Suprapubic skin (tissue), 4 donors: Measurements from ENCODE around the gene SCFD1. TPM values are rescaled to one million over a fixed set of nuclear protein-coding genes. Genes with fewer than 3 reads are reported as not detected.
"Not testable (repeated sequence)": the region's sequence is repeated elsewhere in the genome, so short reads cannot be mapped to it uniquely, and the experiment has no call there.

Experiments
- DNase-seq, 2 donors: peaks; one replicate each; pipeline ENCODE4 v3.0.0-alpha.2; 2019; ENCODE audit warnings: low spot score in 2 of 2
- H3K27ac ChIP-seq: fragments of 200-600 bp; sonication (generic); one replicate; pipeline ENCODE4 v1.5.1; 2019
- H3K27me3 ChIP-seq: fragments of 200-600 bp; sonication (generic); one replicate; pipeline ENCODE4 v1.5.1; 2019
- H3K36me3 ChIP-seq: fragments of 200-600 bp; sonication (generic); one replicate; pipeline ENCODE4 v1.5.1; 2019
- H3K4me1 ChIP-seq: fragments of 200-600 bp; sonication (generic); one replicate; pipeline ENCODE4 v1.5.1; 2019
- H3K4me3 ChIP-seq: fragments of 200-600 bp; sonication (generic); one replicate; pipeline ENCODE4 v1.5.1; 2019; ENCODE audit warnings: mild to moderate bottlenecking
- H3K9me3 ChIP-seq: fragments of 200-600 bp; sonication (generic); one replicate; pipeline ENCODE4 v1.5.1; 2019
- CTCF ChIP-seq, 2 donors: fragments of 200-600 bp in 1 of 2; fragments of 450-650 bp in 1 of 2; sonication (generic) in 1 of 2; IDR thresholded peaks; one replicate each; pipeline ENCODE4 v1.5.1; 2016 to 2019; ENCODE audit warnings: antibody characterized with exemption in 2 of 2, mild to moderate bottlenecking in 1 of 2, moderate library complexity in 1 of 2
- EP300 ChIP-seq: sonication (generic); formaldehyde crosslinking; IDR thresholded peaks from one replicate; pipeline ENCODE4 v1.6.1; 2017; ENCODE audit warnings: antibody characterized with exemption
- POLR2A ChIP-seq, 2 donors: fragments of 450-650 bp; IDR thresholded peaks; one replicate each; pipeline ENCODE4 v1.6.1; 2017; ENCODE audit warnings: antibody characterized with exemption in 2 of 2, mild to moderate bottlenecking in 2 of 2, moderate library complexity in 2 of 2
- POLR2AphosphoS5 ChIP-seq, 3 donors: sonication (generic); formaldehyde crosslinking; IDR thresholded peaks; one replicate each; pipeline ENCODE4 v1.6.1; 2017; ENCODE audit warnings: antibody characterized with exemption in 3 of 3
- WGBS: methylation state at CpG from one replicate; pipeline ENCODE4 v1.1.5; 2018; 5-methylcytosine and 5-hydroxymethylcytosine counted together
- total RNA-seq, 4 donors: library from RNA; depleted of rRNA; stranded (reverse); fragments of >200 nt; gene quantifications; one replicate each; pipeline ENCODE4 v1.1.0, GENCODE V29; 2016

Gene SCFD1
- total RNA-seq, 4 donors from 2014 or later = 26.4 to 84.2 (median 49.9) TPM

- 59% methylated on average over 1 of the region's 1 CpG for WGBS
These were observed 1.9 kb upstream of the SCFD1 start for GRCh38 chr14:30620178-30620577.

GRCh38 chr14:30621354-30621939 lies 672 bp upstream of the SCFD1 start:
- H3K36me3 ChIP-seq = peaks cover under 1% of the 10 kb centered on the region
- H3K9me3 ChIP-seq = no peaks in the 10 kb centered on the region
- H3K4me1 ChIP-seq = peaks cover 32% of the 10 kb centered on the region
- no peak for DNase-seq
- WGBS = 12% methylated on average over 17 of the region's 17 CpGs
- TF ChIP-seq POLR2A (IDR thresholded peaks at IDR 0.05) = no peak
- TF ChIP-seq POLR2AphosphoS5 (IDR thresholded peaks at IDR 0.05) = no peak
- TF ChIP-seq CTCF (IDR thresholded peaks at IDR 0.05) = no peak
- peak overlapping the region; percentile 92 for H3K27ac ChIP-seq
- H3K27me3 ChIP-seq = no peaks in the 10 kb centered on the region
- peak overlapping the region; percentile 90 for H3K4me3 ChIP-seq

More at GRCh38 chr14:30620178-30620577, 1.9 kb upstream of the SCFD1 start:
- Histone ChIP-seq H3K4me3 (no peak overlapping the region), H3K9me3 (no peaks in the 10 kb centered on the region), H3K27me3 (no peaks in the 10 kb centered on the region), H3K36me3 (peaks cover 8% of the 10 kb centered on the region), H3K4me1 (peaks cover 25% of the 10 kb centered on the region), H3K27ac (no peak overlapping the region)
- DNase-seq = no peak
- TF ChIP-seq POLR2A (IDR thresholded peaks at IDR 0.05) (no peak), POLR2AphosphoS5 (IDR thresholded peaks at IDR 0.05) (no peak), CTCF (IDR thresholded peaks at IDR 0.05) (no peak), EP300 (no peak)

- no peaks in the 10 kb centered on the region for H3K36me3 ChIP-seq
- 73% methylated on average over 7 of the region's 7 CpGs for WGBS
- DNase-seq = no peak
- H3K9me3 ChIP-seq = no peaks in the 10 kb centered on the region
- peaks cover 32% of the 10 kb centered on the region for H3K4me1 ChIP-seq
- no peak overlapping the region for H3K27ac ChIP-seq
- H3K4me3 ChIP-seq = peak overlapping the region; percentile 90
- no peak for TF ChIP-seq EP300
- no peak for TF ChIP-seq POLR2AphosphoS5 (IDR thresholded peaks at IDR 0.05)
- no peak for TF ChIP-seq POLR2A (IDR thresholded peaks at IDR 0.05)
- no peak for TF ChIP-seq CTCF (IDR thresholded peaks at IDR 0.05)
- no peaks in the 10 kb centered on the region for H3K27me3 ChIP-seq
These were observed 1.5 kb downstream of the SCFD1 start for GRCh38 chr14:30623412-30624131.

GRCh38 chr14:30624132-30624423 lies 2.0 kb downstream of the SCFD1 start:
- 97% methylated on average over 5 of the region's 5 CpGs for WGBS
- Histone ChIP-seq H3K4me3 (no peak overlapping the region), H3K27ac (no peak overlapping the region), H3K36me3 (no peaks in the 10 kb centered on the region), H3K4me1 (peaks cover 32% of the 10 kb centered on the region), H3K27me3 (no peaks in the 10 kb centered on the region), H3K9me3 (no peaks in the 10 kb centered on the region)
- no peak for DNase-seq
- TF ChIP-seq CTCF (IDR thresholded peaks at IDR 0.05) (no peak), EP300 (no peak), POLR2A (IDR thresholded peaks at IDR 0.05) (no peak), POLR2AphosphoS5 (IDR thresholded peaks at IDR 0.05) (no peak)

- WGBS = 96% methylated on average over 3 of the region's 3 CpGs
- TF ChIP-seq EP300 = no peak
- TF ChIP-seq CTCF (IDR thresholded peaks at IDR 0.05) = no peak
- no peak for TF ChIP-seq POLR2AphosphoS5 (IDR thresholded peaks at IDR 0.05)
- no peak for TF ChIP-seq POLR2A (IDR thresholded peaks at IDR 0.05)
- Histone ChIP-seq H3K27ac (no peak overlapping the region), H3K27me3 (no peaks in the 10 kb centered on the region), H3K9me3 (no peaks in the 10 kb centered on the region), H3K4me3 (no peak overlapping the region), H3K4me1 (peaks cover 32% of the 10 kb centered on the region), H3K36me3 (no peaks in the 10 kb centered on the region)
- no peak for DNase-seq
These were observed 3.4 kb downstream of the SCFD1 start for GRCh38 chr14:30625533-30625932.

- WGBS = 92% methylated on average over 8 of the region's 8 CpGs
These were observed 7.3 kb downstream of the SCFD1 start for GRCh38 chr14:30629432-30629831.

More at GRCh38 chr14:30629432-30629831, 7.3 kb downstream of the SCFD1 start:
- H3K27me3 ChIP-seq, H3K9me3 ChIP-seq, DNase-seq, H3K4me3 ChIP-seq, H3K27ac ChIP-seq: not testable (repeated sequence)
- H3K4me1 ChIP-seq = peaks cover 12% of the 10 kb centered on the region
- peaks cover 22% of the 10 kb centered on the region for H3K36me3 ChIP-seq
